GM12875 (cell line): Measurements from ENCODE around the gene TAS1R1.
"Not testable (repeated sequence)": the region's sequence is repeated elsewhere in the genome, so short reads cannot be mapped to it uniquely, and the experiment has no call there.

Source experiments
- H3K4me3 ChIP-seq: one replicate; pipeline ENCODE4 v1.5.1; 2011; ENCODE audit warnings: low read depth, low read length, control low read depth
- TF ChIP-seq, protein P1 (sequence below): IDR thresholded peaks from 2 replicates; pipeline ENCODE4 v1.5.1; 2011; ENCODE audit warnings: low read depth, mild to moderate bottlenecking, control low read depth, inconsistent platforms, low read length, moderate library complexity, borderline replicate concordance; ENCODE audit not compliant: insufficient read depth

The TAS1R1 gene

DNA sequence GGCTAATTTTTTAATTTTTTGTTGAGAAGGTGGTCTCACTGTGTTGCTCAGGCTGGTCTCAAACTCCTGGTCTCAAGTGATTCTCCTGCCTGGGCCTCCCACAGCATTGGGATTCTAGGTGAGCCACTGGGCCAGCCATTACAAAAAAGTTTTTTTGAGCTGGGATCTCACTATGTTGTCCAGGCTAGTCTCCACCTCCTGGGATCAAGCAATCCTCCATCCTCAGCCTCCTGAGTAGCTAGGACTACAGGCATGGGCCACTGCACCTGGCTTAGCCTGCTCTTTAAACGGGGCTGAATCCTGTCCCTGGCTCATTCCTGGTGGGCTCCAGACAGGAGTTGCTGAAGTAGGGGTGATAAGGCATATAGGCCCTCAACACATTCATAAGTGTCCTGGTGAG, 2.5 kb downstream of the TAS1R1 start:
- no peak overlapping the region for H3K4me3 ChIP-seq
- TF ChIP-seq, protein P1, sequence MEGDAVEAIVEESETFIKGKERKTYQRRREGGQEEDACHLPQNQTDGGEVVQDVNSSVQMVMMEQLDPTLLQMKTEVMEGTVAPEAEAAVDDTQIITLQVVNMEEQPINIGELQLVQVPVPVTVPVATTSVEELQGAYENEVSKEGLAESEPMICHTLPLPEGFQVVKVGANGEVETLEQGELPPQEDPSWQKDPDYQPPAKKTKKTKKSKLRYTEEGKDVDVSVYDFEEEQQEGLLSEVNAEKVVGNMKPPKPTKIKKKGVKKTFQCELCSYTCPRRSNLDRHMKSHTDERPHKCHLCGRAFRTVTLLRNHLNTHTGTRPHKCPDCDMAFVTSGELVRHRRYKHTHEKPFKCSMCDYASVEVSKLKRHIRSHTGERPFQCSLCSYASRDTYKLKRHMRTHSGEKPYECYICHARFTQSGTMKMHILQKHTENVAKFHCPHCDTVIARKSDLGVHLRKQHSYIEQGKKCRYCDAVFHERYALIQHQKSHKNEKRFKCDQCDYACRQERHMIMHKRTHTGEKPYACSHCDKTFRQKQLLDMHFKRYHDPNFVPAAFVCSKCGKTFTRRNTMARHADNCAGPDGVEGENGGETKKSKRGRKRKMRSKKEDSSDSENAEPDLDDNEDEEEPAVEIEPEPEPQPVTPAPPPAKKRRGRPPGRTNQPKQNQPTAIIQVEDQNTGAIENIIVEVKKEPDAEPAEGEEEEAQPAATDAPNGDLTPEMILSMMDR, result no peak

DNA sequence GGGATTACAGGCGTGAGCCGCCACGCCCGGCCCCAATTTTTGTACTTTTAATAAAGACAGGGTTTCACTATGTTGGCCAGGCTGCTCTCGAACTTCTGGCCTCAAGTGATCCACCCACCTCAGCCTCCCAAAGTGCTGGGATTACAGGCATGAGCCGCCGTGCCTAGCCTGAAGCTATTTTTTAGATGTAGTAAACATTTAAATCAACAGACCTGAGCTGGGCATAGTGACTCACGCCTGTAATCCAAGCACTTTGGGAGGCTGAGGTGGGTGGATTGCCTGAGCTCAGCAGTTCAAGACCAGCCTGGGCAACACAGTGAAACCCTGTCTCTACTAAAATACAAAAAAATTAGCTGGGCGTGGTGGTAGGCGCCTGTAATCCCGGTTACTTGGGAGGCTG, 4.1 kb downstream of the TAS1R1 start:
- H3K4me3 ChIP-seq, result not testable (repeated sequence)

DNA sequence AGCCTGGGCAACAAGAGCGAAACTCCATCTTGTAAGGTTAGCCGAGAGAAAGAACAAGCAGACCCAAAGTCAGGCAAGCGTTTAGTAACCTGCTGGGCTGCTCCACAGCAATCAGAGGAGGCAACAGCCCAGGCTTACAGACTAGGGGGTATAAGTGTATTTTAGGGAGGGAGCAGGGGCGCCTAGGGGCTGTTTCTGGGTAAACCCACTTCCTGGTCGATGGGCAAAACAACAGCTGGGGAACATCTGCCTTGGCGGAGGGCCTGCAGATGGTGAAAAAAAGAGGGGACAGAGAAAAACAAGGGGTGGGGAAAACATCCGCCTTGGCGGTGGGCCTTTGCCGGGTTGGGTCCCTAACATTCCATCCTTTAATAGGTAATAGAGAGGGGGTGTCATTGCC, 5.2 kb downstream of the TAS1R1 start:
- TF ChIP-seq, protein P1, result no peak
- no peak overlapping the region for H3K4me3 ChIP-seq

DNA sequence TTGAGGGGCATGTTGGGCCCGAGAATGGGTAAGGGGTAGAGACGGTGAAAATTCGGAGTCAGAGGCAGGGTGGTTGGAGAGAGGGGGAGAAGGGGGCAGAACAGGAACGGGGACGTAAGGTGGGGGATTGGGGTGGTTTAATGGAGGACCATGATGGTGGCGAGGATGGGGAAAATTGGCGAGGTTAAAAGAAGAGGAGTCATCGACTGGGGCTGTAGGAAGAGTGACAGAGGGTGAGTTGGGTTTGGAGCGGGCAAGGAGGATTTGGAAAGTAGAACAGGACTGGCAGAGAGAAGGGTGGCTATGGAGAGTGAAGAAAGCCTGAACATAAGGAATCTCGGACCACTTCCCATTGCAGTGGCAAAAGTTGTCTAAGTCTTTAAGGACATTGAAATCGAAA, 13.9 kb downstream of the TAS1R1 start:
- TF ChIP-seq, protein P1, result no peak
- H3K4me3 ChIP-seq, result no peak overlapping the region

DNA sequence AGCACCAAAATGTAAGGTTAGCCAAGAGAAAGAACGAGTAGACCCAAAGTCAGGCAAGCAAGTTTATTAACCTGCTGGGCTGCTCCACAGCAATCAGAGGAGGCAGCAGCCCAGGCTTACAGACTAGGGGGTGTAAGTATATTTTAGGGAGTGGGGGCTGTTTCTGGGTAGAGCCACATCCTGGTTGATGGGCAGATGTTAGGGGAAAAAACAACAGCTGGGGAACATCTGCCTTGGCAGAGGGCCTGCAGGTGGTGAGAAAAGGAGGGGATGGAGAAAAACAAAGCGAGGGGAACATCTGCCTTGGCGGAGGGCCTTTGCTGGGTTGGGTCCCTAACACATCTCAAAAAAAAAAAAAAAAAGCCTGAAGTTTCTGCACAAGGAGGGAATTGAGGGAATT, 15.0 kb downstream of the TAS1R1 start:
- H3K4me3 ChIP-seq, result no peak overlapping the region
- TF ChIP-seq, protein P1, result no peak

DNA sequence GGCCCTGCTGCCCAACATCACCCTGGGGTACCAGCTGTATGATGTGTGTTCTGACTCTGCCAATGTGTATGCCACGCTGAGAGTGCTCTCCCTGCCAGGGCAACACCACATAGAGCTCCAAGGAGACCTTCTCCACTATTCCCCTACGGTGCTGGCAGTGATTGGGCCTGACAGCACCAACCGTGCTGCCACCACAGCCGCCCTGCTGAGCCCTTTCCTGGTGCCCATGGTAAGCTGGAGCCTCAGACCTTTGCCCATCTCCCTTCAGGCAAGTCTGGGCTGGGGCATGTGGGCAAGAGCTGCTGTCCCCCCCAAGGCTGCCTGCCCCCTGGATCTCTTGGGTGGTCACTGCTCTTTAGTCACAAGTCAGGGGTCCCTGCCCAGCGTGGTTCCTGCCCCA, 15.9 kb downstream of the TAS1R1 start:
- TF ChIP-seq, protein P1, result no peak
- no peak overlapping the region for H3K4me3 ChIP-seq

DNA sequence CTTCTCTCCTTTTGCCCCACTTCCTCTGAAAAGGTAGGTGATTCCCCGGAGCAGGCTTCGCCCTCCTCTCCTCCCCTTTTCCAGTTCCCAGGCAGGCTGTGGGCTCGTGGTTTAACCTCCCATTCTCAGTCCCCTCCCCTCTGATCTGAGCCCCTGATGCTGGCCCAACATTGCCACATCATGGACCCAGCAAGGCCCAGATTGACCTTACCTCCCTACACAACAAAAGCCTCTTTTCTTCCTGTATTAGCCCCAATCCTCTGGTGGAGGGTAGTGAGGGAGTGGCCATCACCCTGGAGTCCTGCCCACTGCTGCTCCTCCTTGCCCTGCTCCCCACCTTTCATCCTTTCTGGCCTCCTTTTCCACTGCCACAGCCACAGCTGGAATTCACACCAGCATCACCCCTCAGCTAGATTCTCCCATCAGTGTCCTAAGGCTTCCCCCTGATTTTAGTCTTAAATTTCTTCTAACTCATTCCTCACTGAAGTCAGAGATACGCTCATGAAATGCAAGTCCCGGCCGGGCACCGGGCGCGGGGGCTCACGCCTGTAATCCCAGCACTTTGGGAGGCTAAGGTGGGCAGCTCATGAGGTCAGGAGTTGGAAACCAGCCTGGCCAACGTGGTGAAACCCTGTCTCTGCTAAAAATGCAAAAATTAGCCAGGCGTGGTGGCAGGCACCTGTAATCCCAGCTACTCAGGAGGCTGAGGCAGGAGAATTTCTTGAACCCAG, 17.7 kb downstream of the TAS1R1 start:
- TF ChIP-seq, protein P1, result no peak
- H3K4me3 ChIP-seq, result no peak overlapping the region
